ENCODE measurements around the gene KRTAP10-6.

- no peak for TF ChIP-seq CTCF (IDR thresholded peaks at IDR 0.05)
- no peak for TF ChIP-seq ZFX (IDR thresholded peaks at IDR 0.05; ENCODE audit: borderline replicate concordance)
These were observed 2.0 kb downstream of the KRTAP10-6 start for GRCh38 chr21:44590311-44590721.

All from 22Rv1 (cell line).